Coronary artery (tissue), 2 donors: Measurements from ENCODE around the gene FIBCD1.
"Not testable (repeated sequence)": the region's sequence is repeated elsewhere in the genome, so short reads cannot be mapped to it uniquely, and the experiment has no call there.

Experiments used
- DNase-seq: peaks from one replicate; pipeline ENCODE4 v3.0.0-alpha.2; 2017; ENCODE audit warnings: low spot score
- H3K27ac ChIP-seq, 2 donors: fragments of 200-600 bp; sonication (generic); one replicate each; pipeline ENCODE4 v1.5.1; 2016 to 2019
- H3K4me3 ChIP-seq: fragments of 200-600 bp; sonication (generic); 2 replicates; pipeline ENCODE4 v1.5.1; 2016; ENCODE audit warnings: mild to moderate bottlenecking, moderate library complexity
- CTCF ChIP-seq: fragments of 200-600 bp; sonication (generic); IDR thresholded peaks from one replicate; pipeline ENCODE4 v1.5.1; 2019; ENCODE audit warnings: antibody characterized with exemption

The FIBCD1 gene

GRCh38 chr9:130913599-130914416 is 25.2 kb downstream of the FIBCD1 start:
- TF ChIP-seq CTCF = no peak
- Histone ChIP-seq H3K4me3 (no peak overlapping the region), H3K27ac (no peak overlapping the region)
- DNase-seq = no peak

GRCh38 chr9:130912932-130913598 is 26.0 kb downstream of the FIBCD1 start:
- Histone ChIP-seq H3K4me3 (peak overlapping the region; percentile 36), H3K27ac (no peak overlapping the region)
- DNase-seq = no peak
- no peak for TF ChIP-seq CTCF

DNA sequence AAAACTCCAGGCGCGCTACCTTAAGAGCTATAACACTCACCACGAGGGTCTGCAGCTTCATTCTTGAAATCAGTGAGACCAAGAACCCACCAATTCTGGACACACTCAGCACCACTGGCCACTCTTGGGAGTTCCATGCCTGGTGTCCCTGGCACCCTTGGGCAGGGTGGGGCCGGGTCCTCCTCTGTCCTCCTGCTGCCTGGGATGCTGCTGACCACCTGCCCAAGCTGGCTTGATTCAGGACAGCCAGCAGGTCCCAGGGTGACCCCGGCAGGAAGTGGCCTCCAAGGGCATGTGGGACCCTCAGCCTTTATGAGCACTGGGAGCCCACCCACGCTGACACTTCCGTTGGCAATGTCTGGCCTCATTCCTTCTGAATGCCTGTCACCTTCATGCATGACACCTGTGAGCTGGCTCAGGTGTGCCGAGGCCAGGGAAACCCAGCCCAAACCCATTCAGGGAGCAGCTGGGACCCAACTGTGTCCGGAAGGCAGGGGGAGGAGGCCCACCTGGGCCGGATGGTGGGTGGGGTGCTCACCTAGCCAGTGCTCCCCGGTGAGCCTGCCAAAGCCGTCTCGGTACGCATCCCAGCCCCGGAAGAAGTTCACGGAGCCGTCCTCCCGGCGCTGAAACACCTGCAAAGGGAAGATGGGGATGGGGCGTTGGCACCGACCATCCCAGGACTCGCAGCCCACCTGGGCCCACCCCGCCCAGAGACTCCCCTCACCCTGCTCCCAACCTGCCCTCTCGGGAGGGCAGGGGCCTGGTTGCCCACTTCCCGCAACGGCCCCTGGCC is 27.6 kb downstream of the FIBCD1 start:
- TF ChIP-seq CTCF = no peak
- no peak for DNase-seq
- Histone ChIP-seq H3K27ac (no peak overlapping the region), H3K4me3 (no peak overlapping the region)

- not testable (repeated sequence) for H3K4me3 ChIP-seq, H3K27ac ChIP-seq, DNase-seq
These were observed 28.4 kb downstream of the FIBCD1 start for GRCh38 chr9:130910670-130911069.

DNA sequence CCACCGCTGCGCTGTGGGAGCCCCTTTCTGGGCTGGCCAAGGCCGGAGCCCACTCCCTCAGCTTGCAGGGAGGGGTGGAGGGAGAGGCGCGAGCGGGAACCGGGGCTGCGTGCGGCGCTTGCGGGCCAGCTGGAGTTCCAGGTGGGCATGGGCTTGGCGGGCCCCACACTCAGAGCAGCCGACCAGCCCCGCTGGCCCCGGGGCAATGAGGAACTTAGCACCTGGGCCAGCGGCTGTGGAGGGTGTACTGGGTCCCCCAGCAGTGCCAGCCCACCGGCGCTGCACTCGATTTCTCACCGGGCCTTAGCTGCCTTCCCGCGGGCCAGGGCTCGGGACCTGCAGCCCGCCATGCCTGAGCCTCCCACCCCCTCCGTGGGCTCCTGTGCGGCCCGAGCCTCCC is 29.0 kb downstream of the FIBCD1 start:
- not testable (repeated sequence) for H3K4me3 ChIP-seq, H3K27ac ChIP-seq, DNase-seq

- TF ChIP-seq CTCF = no peak
- Histone ChIP-seq H3K4me3 (no peak overlapping the region), H3K27ac (no peak overlapping the region)
- DNase-seq = no peak
These were observed 30.1 kb downstream of the FIBCD1 start for GRCh38 chr9:130908878-130909355.

GRCh38 chr9:130908146-130908877 is 30.7 kb downstream of the FIBCD1 start:
- TF ChIP-seq CTCF = no peak
- no peak overlapping the region for H3K4me3 ChIP-seq
- no peak overlapping the region for H3K27ac ChIP-seq
- no peak for DNase-seq
